Measurements from ENCODE around the gene CTBP2.

CTBP2 gene

GRCh38 chr10:124984376-124984775 lies 176.0 kb downstream of the CTBP2 start:
- Histone ChIP-seq H3K36me3 (ENCODE audit: control insufficient read depth, insufficient read depth, low read length) (peaks cover 4% of the 10 kb centered on the region), H3K27me3 (replicated peaks; ENCODE audit: control insufficient read depth, insufficient read depth, low read length) (no peaks in the 10 kb centered on the region), H3K4me3 (replicated peaks; ENCODE audit: low read depth, low read length) (no peak overlapping the region)
- TF ChIP-seq CTCF (IDR thresholded peaks at IDR 0.05; ENCODE audit: insufficient read depth, low read length, poor library complexity, severe bottlenecking), result no peak
- DNase-seq (ENCODE audit: extremely low read depth, insufficient read length), result no peak

GRCh38 chr10:124983321-124983720 lies 177.0 kb downstream of the CTBP2 start:
- Histone ChIP-seq H3K36me3 (ENCODE audit: control insufficient read depth, insufficient read depth, low read length) (peaks cover 4% of the 10 kb centered on the region), H3K4me3 (replicated peaks; ENCODE audit: low read depth, low read length) (no peak overlapping the region), H3K27me3 (replicated peaks; ENCODE audit: control insufficient read depth, insufficient read depth, low read length) (no peaks in the 10 kb centered on the region)
- DNase-seq (ENCODE audit: extremely low read depth, insufficient read length), result no peak
- no peak for TF ChIP-seq CTCF (IDR thresholded peaks at IDR 0.05; ENCODE audit: insufficient read depth, low read length, poor library complexity, severe bottlenecking)

- no peak overlapping the region for H3K4me3 ChIP-seq (replicated peaks; ENCODE audit: low read depth, low read length)
- DNase-seq (ENCODE audit: extremely low read depth, insufficient read length), result no peak
- H3K36me3 ChIP-seq (ENCODE audit: control insufficient read depth, insufficient read depth, low read length), result peaks cover 4% of the 10 kb centered on the region
- TF ChIP-seq CTCF (IDR thresholded peaks at IDR 0.05; ENCODE audit: insufficient read depth, low read length, poor library complexity, severe bottlenecking), result no peak
- H3K27me3 ChIP-seq (replicated peaks; ENCODE audit: control insufficient read depth, insufficient read depth, low read length), result no peaks in the 10 kb centered on the region
Measured at GRCh38 chr10:124978376-124978725, 182.0 kb downstream of the CTBP2 start.

- Histone ChIP-seq H3K4me3 (replicated peaks; ENCODE audit: low read depth, low read length) (no peak overlapping the region), H3K36me3 (ENCODE audit: control insufficient read depth, insufficient read depth, low read length) (peaks cover 2% of the 10 kb centered on the region; the same call in 1 of the 2 replicates), H3K27me3 (replicated peaks; ENCODE audit: control insufficient read depth, insufficient read depth, low read length) (no peaks in the 10 kb centered on the region)
- TF ChIP-seq CTCF (IDR thresholded peaks at IDR 0.05; ENCODE audit: insufficient read depth, low read length, poor library complexity, severe bottlenecking), result no peak
- no peak for DNase-seq (ENCODE audit: extremely low read depth, insufficient read length)
Measured at GRCh38 chr10:124977648-124978375, 182.6 kb downstream of the CTBP2 start.

GRCh38 chr10:124977161-124977560 lies 183.2 kb downstream of the CTBP2 start:
- no peaks in the 10 kb centered on the region for H3K27me3 ChIP-seq (replicated peaks; ENCODE audit: control insufficient read depth, insufficient read depth, low read length)
- H3K4me3 ChIP-seq (replicated peaks; ENCODE audit: low read depth, low read length), result no peak overlapping the region
- TF ChIP-seq CTCF (IDR thresholded peaks at IDR 0.05; ENCODE audit: insufficient read depth, low read length, poor library complexity, severe bottlenecking), result no peak
- H3K36me3 ChIP-seq (ENCODE audit: control insufficient read depth, insufficient read depth, low read length), result peaks cover 2% of the 10 kb centered on the region; the same call in 1 of the 2 replicates
- DNase-seq (ENCODE audit: extremely low read depth, insufficient read length), result no peak

All from GM06990 (cell line).